ENCODE measurements around the gene URI1.

The URI1 gene

DNA sequence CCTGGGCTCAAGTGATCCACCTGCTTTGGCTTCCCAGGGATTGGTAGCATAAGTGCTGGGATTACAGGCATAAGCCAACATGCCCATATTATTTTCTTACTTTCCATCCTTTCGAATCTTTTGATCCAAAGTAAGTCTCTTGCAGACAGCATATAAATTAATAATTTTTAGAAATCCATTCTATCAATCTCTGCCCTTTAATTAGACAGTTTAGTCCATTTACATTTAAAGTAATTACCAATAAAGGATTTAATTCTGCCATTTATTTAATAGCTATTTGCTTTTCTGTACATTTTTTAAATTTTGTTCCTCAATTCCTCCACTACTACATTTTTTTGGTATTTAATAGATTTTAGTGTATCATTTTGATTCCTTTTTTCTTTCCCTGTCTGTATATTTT, 7.3 kb upstream of the URI1 start:
- no peaks in the 10 kb centered on the region for H3K27me3 ChIP-seq

DNA sequence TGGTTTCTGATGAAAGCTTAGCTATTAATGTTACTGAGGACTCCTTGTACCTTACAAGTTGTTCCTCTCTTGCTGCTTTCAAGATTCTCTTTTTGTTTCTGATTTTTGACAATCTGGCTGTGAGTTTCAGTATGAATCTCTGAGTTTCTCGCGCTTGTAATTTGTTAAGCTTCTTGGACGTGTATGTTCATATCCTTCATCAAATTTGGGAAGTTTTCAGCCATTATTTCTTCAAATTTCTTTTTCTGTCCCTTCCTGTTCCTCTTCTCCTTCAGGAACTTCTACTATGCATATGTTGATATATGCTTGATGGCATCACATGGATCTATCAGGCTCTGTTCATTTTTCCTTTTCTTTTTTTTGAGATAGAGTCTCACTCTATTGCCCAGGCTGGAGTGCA, 5.6 kb upstream of the URI1 start:
- TF ChIP-seq CTCF (IDR thresholded peaks at IDR 0.05; ENCODE audit: low read depth, low read length) = no peak
- H3K27me3 ChIP-seq = no peaks in the 10 kb centered on the region
- no peak for DNase-seq
- H3K4me1 ChIP-seq = no peaks in the 10 kb centered on the region
- no peaks in the 10 kb centered on the region for H3K36me3 ChIP-seq
- no peak overlapping the region for H3K4me3 ChIP-seq (ENCODE audit: low read depth, low read length)
- H3K9me3 ChIP-seq = no peaks in the 10 kb centered on the region

More for the DNA sequence above, 7.3 kb upstream of the URI1 start:
- no peak for DNase-seq
- Histone ChIP-seq H3K36me3 (no peaks in the 10 kb centered on the region), H3K4me3 (ENCODE audit: low read depth, low read length) (no peak overlapping the region), H3K4me1 (no peaks in the 10 kb centered on the region), H3K9me3 (no peaks in the 10 kb centered on the region)
- TF ChIP-seq CTCF (IDR thresholded peaks at IDR 0.05; ENCODE audit: low read depth, low read length) = no peak

DNA sequence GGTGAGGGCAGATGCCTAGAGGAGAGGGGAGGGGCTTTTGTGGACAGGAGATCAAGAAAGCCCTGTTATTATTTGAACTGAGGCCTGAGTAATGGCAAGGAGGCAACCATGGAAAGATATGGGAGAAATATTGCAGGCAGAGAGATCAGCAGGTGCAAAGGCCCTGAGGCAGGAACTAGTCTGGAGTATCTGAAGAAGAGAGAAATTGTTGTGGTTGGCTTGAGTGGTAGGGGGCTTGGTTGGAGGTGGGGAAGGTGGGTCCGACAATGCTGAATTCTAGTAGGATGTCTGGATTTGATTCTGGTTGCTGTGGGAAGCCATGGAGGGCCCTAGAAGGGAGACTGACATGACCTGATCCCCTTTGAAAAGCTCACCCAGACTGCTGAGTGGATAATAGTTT, 2.4 kb upstream of the URI1 start:
- DNase-seq = no peak
- Histone ChIP-seq H3K4me1 (0 out of 2 replicates have a peak, but pooled peaks cover 2% of the 10 kb centered on the region), H3K4me3 (ENCODE audit: low read depth, low read length) (no peak overlapping the region), H3K27me3 (no peaks in the 10 kb centered on the region), H3K36me3 (no peaks in the 10 kb centered on the region), H3K9me3 (no peaks in the 10 kb centered on the region)
- no peak for TF ChIP-seq CTCF (IDR thresholded peaks at IDR 0.05; ENCODE audit: low read depth, low read length)

DNA sequence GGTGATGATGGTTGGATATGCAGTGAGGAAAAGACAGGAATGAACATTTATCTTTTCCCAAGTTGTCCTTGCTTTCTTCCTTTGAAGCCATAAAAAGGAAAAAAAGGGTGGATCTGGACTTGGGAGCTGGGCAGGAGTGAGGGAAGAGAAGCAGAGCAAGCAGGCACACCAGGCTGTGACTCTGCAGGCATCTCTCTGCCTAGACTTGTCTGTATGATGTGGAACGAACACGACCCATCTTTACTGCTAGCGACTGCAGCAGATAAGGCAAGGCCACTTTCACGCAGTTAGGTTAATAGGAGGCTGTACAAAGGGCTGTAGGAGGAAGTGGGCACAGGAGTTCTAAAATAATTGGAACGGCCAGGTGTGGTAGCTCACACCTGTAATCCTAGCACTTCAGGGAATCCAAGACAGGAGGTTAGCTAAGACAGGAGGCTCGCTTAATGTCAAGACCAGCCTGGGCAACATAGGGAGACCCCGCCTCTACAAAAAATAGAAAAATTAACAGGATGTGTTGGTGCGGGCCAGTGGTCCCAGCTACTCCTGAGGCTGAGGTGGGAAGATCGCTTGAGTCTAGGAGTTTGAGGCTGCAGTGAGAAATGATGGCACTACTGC, 961 bp upstream of the URI1 start:
- Histone ChIP-seq H3K4me3 (ENCODE audit: low read depth, low read length) (no peak overlapping the region), H3K9me3 (no peaks in the 10 kb centered on the region), H3K4me1 (peaks cover 5% of the 10 kb centered on the region; the same call in 1 of the 2 replicates), H3K36me3 (no peaks in the 10 kb centered on the region; the same call in 1 of the 2 replicates), H3K27me3 (no peaks in the 10 kb centered on the region)
- TF ChIP-seq CTCF (IDR thresholded peaks at IDR 0.05; ENCODE audit: low read depth, low read length) = no peak
- DNase-seq = no peak

DNA sequence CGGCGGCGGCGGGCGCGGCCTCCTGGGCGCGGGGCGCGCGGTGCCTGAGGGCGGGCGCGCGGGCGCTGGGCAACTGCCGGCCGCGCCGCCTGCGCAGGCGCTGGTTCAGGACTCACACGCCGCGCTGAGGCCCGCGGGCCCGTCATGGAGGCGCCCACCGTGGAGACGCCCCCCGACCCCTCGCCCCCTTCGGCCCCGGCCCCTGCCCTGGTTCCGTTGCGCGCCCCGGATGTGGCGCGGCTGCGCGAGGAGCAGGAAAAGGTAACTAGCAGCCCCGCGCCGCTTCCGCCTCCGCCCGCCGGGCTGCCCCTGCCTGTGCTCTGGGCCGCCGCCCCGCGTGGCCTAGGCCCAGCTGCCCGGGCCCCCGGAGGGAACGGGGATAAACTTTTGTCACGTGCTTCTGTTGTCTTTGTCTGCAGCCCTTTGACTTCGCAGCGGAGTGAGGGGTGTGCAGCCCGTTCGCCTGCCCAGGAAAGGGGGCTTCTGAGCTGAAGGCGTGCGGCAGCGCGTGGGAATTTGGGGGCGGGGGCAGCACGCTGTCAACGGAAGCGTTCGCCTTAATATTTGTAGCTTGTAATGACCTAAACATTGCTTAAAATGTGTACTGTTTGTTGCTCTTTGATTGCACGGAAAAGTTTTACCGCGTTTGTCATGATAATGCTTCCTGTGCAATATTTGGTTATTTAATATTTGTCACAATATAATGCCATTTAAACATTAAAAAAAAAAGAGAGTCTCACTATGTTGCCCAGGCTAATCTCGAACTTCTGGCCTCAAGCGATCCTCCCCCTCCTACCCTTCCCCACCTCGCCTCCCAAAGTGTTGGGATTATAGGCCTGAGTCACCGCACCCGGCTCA, 594 bp downstream of the URI1 start:
- H3K4me3 ChIP-seq (ENCODE audit: low read depth, low read length) = peak overlapping the region; percentile 83
- no peaks in the 10 kb centered on the region for H3K9me3 ChIP-seq
- H3K27me3 ChIP-seq = no peaks in the 10 kb centered on the region
- TF ChIP-seq CTCF (IDR thresholded peaks at IDR 0.05; ENCODE audit: low read depth, low read length) = no peak
- DNase-seq = peak; percentile 73
- H3K36me3 ChIP-seq = no peaks in the 10 kb centered on the region; the same call in 1 of the 2 replicates
- peaks cover 5% of the 10 kb centered on the region; the same call in 1 of the 2 replicates for H3K4me1 ChIP-seq

GRCh38 chr19:29943615-29944014, 1.6 kb downstream of the URI1 start:
- Histone ChIP-seq H3K4me3 (ENCODE audit: low read depth, low read length) (peak overlapping the region; percentile 83), H3K36me3 (no peaks in the 10 kb centered on the region; the same call in 1 of the 2 replicates), H3K4me1 (peaks cover 5% of the 10 kb centered on the region; the same call in 1 of the 2 replicates), H3K9me3 (no peaks in the 10 kb centered on the region), H3K27me3 (no peaks in the 10 kb centered on the region)
- no peak for TF ChIP-seq CTCF (IDR thresholded peaks at IDR 0.05; ENCODE audit: low read depth, low read length)
- DNase-seq = no peak
